HG02852 (cell line): ENCODE measurements around the gene RLF.

ENCODE experiments used
- ATAC-seq: cut with Tn5 transposase; IDR thresholded peaks from one replicate; pipeline ENCODE4 v1.9.1; 2021; ENCODE audit warnings: mild to moderate bottlenecking, moderate library complexity; ENCODE audit not compliant: unreplicated experiment

RLF gene

DNA sequence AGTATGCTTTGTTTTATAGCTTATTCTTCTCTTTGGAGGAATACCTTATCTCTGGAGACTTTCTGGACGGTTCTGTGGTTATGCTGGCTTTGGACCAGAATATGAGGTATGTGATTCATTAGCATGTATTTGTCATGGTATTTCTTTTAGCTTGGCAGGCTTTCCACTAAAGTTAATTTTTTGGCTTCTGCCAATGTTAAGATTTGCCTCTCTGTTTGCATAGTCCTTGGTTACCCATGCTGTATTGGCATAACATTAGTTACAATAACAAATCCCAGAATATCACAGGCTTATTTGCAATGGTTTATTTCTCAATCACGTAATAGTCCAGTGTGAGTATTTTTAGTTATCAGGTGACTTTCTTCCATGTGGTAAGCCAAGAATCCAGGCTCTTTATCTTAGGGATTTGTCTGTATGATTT lies 106.6 kb downstream of the RLF start:
- ATAC-seq, result no peak

DNA sequence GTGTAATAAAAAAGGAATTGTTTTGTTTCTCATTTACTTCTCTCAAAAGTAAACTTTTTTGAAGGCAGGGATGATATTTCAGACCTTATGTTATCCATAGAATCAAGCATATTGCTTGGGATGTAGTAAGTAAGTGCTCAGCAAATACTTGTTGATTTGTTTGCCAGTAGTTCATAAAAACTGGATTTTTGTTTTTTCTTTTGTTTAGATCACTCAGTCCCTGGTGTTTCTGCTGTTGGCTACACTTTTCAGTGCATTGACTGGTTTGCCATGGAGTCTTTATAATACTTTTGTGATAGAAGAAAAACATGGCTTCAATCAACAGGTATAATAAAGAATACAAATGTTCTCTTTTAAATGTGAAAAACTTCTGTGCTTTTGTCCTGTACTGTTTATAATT lies 107.0 kb downstream of the RLF start:
- no peak for ATAC-seq

DNA sequence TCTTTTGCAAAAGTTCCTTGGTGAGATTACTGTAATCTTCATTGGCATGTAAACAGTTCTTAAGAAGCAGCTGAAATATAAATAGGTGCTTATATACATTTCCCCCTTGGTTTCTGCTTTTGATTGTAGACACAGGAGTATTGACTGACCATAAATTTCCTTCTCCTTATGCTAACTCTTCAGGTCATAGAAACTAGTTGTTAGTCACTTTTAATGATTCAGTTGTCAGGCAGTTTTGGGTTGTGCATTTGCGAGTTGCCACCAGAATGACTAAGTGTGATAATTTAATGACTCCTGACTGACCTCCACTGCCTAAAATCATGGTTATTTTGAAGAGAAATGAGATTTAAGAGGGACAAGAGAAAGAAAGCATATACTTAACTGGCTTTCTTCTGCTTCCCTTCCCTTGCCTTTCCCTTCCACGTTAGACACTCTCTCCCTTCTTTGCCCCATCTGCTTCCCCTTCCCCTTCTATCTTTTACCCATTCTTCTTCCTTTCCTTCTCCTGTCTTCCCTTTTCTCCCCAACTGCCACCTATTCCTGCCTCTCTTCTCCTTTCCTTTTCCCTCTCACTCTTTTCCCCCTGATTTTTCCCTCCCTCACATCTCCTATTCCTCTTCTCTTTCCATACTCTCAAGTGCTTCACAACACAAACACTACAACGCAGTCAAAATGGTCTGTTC lies 109.1 kb downstream of the RLF start:
- ATAC-seq, result no peak

DNA sequence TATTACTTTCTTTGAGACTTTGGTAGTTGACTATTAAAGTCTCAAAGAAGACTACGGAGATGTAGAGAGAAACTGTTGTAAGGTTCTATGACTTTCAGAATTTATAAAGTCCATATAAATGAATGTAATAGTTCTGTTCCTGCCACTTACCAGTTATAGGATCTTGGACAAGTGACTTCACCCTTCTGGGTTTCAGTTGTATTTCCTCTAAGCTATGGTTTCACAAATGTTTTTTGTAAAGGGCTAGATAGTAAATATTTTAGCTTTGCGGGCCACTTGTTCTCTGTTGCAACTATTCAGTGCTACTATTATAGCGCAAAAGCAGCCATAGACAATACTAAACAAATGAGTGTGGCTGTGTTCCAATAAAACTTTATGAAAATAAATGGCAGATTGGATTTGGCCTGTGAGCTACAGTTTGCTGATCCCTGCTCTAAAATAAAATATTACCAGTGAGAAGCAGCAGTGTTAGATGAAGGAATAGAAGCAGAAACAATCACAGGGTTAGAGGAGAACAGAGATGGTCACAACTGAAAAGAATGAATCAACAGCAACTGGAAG lies 111.5 kb downstream of the RLF start:
- ATAC-seq, result no peak

DNA sequence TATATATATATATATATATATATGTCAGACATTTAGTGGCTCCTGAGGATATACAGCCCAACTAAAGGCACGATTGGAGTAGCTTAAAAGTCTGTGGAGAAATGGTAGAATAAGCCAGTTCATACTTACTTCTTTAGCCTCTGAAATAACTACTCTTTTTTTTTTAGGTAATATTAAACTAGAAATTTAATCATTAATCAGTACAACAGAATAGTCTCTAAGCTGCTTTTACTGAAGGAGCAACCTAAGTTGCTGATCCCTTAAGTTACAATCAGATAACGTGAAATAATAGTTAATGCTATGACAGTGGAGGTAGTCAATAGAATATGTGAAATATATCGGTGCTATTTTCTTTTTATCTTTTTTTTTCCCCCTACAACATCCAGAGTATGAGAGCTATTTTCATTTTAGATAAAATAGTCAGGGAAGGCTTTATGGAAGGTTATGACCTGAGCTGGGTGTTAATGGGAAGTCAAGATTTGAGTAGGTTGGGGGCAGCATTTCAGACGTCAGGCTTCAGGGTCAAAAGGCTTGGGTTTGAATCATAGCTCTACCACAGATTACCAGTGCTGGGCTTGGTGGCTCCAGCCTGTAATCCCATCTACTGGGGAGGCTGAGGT lies 112.5 kb downstream of the RLF start:
- ATAC-seq, result no peak

DNA sequence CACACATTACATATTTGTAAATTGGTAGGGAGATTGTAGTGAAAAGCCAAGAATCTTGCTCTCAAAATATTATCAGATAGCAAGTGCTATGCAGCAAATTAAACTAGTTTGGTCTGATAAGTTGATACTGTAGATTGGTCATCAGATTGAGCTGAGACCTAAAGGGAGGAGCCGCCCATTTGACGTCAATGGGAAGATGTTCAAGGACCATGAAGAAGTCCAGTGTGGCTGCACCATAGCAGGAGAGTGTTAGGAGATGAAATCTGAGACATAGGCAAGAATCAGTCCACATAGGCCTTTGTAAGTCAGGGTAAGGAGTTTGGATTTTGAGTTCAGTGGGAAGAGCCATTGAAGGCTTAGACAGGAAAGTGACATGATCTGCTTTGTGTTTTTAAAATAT lies 113.1 kb downstream of the RLF start:
- no peak for ATAC-seq

DNA sequence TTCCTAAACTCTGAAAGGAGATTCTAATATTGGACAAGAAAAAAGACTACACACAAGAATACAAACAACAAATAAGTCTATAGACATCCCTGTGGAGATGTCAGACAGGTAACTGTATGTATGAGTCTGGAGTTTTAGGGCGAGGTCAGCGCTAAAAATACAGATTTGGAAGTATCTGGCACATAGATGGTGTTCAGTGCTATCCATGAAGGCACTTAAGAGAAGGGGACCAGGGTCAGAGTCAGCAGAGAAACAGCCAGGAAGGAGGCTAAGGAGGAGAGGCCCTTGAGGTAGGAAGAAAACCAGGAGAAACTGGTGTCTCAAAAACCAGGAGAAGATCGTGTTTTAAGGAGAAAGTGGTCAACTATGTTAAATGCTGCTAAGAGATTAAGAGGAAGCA lies 114.9 kb downstream of the RLF start:
- no peak for ATAC-seq

DNA sequence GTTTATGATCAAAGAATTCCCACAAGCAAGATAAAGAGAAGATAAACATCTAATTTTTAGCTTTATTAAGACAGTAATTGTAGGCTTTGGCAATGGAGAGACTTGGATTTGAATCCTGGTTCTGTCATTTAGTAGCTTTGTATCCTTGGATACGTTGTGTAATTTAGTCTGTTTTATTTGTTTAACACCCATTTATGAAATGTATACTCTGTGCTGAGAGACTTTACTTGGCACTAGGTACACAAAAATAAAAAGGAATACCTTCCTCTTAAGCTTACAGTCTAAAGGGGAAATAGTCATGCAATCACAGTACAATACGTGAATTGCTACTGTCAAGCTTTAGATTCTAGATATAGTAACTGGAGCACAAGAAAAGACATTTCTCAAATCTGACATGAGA lies 120.7 kb downstream of the RLF start:
- no peak for ATAC-seq
